Sigmoid colon (tissue), 4 donors: Measurements from ENCODE around the gene INVS.

ENCODE experiments used
- CTCF ChIP-seq, 4 experiments: fragments of 450-650 bp in 3 of 4; fragments of 200-600 bp in 1 of 4; IDR thresholded peaks; one replicate each; pipeline ENCODE4 v1.5.1; 2016 to 2019; ENCODE audit warnings: antibody characterized with exemption in 4 of 4, mild to moderate bottlenecking in 3 of 4, moderate library complexity in 2 of 4
- EP300 ChIP-seq, 4 donors: sonication (generic); formaldehyde crosslinking; IDR thresholded peaks; one replicate each; pipeline ENCODE4 v1.6.1; 2017; ENCODE audit warnings: antibody characterized with exemption in 4 of 4
- POLR2A ChIP-seq, 2 donors: fragments of 450-650 bp; IDR thresholded peaks; one replicate each; pipeline ENCODE4 v1.6.1; 2016; ENCODE audit warnings: antibody characterized with exemption in 2 of 2, mild to moderate bottlenecking in 2 of 2, moderate library complexity in 2 of 2
- POLR2AphosphoS5 ChIP-seq, 4 donors: sonication (generic); formaldehyde crosslinking; IDR thresholded peaks; one replicate each; pipeline ENCODE4 v1.6.1; 2017; ENCODE audit warnings: antibody characterized with exemption in 4 of 4

DNA sequence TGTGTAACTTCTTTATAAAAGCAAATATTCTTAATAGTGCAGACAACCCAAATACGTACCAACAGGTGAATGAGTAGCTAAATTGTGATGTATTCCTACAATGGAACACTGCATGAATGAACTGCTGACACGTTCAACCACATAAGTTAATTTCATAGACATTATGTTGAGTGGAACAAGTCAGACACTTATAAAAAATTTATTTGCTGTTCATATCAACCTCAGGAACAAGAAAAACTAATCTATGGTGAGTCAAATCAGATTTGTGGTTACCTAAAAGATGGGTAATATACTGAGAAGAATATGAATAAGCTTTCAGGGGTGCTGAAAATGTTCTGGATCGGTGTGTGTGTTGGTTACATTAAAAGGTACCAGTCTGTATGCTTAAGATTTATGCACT lies 35.7 kb downstream of the INVS start:
- no peak for TF ChIP-seq CTCF (IDR thresholded peaks at IDR 0.05)
- TF ChIP-seq POLR2AphosphoS5 (IDR thresholded peaks at IDR 0.05), result no peak
- TF ChIP-seq EP300 (IDR thresholded peaks at IDR 0.05), result no peak
- TF ChIP-seq POLR2A (IDR thresholded peaks at IDR 0.05), result no peak
